RCC 7860 (cell line): Measurements from ENCODE around the gene CLPTM1L.
"Not testable (repeated sequence)": the region's sequence is repeated elsewhere in the genome, so short reads cannot be mapped to it uniquely, and the experiment has no call there.

Experiments
- DNase-seq: peaks from one replicate; pipeline ENCODE4 v3.0.0-alpha.2; 2015; ENCODE audit warnings: low spot score
- FAIRE-seq: peaks from 2 replicates; lab custom pipeline; 2012; peaks lifted over from hg19 to GRCh38; lab: Jason Lieb, UNC

CLPTM1L gene

DNA sequence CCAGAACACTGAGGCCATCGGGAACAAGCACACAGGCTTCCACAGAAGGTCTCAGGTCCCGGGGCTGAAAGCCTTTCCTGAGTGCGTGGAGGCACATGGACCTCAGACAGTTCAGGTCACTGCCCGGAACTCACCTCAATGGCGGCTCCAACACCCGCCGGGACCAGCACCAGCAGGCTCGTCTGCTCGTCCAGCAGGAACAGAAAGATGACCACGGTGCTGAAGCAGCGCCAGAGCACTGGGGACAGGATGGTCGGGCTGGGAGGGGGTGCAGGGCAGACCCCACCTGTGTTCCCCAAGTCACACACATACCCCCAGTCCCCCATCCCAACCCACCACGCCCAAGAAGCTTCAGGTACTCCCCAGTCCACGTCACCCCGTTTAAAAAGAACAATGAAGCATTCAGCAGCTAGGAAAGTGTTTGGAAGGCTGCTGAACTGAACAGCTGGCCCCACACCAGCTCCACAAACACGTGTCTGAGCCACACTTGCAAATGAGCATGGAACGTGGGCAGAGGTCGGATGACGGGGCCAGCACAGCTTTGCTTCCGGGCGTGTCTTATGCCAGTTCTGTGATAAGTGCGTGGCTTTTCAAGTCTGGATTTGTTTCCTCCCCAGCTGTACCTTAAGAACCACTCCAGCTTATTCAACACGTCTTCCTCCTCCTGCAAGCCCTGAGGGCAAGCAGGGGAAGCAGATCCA is 14.6 kb downstream of the CLPTM1L start:
- no peak for DNase-seq
- no peak for FAIRE-seq

DNA sequence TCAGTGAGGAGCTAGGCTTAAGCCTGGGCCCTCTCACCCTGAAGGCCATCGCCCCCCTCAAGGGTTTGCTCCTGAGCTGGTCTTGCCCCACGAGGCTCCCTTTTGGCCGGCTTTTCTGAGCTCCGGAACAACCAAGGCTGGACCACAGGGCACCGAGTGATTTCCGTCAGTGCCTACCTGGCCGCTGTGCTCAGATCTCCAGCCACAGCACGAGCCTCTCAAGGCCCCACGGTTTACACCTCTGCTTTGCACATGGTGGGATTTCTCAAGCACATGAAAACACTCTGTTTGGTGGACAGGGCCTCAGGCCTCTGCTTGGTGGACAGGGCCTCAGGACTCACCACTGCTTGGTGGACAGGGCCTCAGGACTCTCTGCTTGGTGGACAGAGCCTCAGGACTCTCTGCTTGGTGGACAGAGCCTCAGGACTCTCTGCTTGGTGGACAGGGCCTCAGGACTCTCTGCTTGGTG is 15.8 kb downstream of the CLPTM1L start:
- FAIRE-seq (no peak), DNase-seq (no peak)

DNA sequence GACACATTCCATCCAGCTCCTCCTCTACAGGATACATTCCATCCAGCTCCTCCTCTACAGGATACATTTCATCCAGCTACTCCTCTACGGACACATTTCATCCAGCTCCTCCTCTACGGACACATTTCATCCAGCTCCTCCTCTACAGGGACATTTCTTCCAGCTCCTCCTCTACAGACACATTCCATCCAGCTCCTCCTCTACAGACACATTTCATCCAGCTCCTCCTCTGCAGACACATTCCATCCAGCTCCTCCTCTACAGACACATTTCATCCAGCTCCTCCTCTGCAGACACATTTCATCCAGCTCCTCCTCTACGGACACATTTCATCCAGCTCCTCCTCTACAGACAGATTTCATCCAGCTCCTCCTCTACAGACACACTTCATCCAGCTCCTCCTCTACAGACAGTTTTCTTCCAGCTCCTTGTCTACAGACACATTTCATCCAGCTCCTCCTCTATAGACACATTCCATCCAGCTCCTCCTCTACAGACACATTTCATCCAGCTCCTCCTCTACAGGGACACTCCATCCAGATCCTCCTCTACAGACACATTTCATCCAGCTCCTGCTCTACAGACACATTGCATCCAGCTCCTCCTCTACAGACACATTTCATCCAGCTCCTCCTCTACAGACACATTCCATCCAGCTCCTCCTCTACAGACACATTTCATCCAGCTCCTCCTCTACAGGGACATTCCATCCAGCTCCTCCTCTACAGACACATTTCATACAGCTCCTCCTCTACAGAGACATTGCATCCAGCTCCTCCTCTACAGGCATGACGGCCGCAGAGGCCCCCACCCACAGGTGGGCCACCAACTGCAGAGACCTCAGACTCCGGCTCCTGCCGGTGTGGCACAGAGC is 16.4 kb downstream of the CLPTM1L start:
- DNase-seq = peak; percentile 94
- not testable (repeated sequence) for FAIRE-seq

DNA sequence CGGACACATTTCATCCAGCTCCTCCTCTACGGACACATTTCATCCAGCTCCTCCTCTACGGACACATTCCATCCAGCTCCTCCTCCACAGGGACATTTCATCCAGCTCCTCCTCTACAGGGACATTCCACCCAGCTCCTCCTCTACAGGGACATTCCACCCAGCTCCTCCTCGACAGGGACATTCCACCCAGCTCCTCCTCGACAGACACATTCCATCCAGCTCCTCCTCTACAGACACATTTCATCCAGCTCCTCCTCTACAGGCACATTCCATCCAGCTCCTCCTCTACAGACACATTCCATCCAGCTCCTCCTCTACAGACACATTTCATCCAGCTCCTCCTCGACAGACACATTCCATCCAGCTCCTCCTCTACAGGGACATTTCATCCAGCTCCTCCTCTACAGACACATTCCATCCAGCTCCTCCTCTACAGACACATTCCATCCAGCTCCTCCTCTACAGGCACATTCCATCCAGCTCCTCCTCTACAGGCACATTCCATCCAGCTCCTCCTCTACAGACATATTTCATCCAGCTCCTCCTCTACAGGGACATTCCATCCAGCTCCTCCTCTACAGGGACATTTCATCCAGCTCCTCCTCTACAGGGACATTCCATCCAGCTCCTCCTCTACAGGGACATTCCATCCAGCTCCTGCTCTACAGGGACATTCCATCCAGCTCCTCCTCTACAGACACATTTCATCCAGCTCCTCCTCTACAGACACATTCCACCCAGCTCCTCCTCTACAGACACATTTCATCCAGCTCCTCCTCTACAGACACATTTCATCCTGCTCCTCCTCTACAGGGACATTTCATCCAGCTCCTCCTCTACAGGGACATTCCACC is 17.8 kb downstream of the CLPTM1L start:
- peak; percentile 85 for DNase-seq
- peak; percentile 99 for FAIRE-seq

DNA sequence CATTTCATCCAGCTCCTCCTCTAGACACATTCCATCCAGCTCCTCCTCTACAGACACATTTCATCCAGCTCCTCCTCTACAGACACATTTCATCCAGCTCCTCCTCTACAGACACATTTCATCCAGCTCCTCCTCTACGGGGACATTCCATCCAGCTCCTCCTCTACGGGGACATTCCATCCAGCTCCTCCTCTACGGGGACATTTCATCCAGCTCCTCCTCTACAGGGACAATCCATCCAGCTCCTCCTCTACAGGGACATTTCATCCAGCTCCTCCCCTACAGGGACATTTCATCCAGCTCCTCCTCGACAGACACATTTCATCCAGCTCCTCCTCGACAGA is 18.4 kb downstream of the CLPTM1L start:
- not testable (repeated sequence) for DNase-seq, FAIRE-seq

DNA sequence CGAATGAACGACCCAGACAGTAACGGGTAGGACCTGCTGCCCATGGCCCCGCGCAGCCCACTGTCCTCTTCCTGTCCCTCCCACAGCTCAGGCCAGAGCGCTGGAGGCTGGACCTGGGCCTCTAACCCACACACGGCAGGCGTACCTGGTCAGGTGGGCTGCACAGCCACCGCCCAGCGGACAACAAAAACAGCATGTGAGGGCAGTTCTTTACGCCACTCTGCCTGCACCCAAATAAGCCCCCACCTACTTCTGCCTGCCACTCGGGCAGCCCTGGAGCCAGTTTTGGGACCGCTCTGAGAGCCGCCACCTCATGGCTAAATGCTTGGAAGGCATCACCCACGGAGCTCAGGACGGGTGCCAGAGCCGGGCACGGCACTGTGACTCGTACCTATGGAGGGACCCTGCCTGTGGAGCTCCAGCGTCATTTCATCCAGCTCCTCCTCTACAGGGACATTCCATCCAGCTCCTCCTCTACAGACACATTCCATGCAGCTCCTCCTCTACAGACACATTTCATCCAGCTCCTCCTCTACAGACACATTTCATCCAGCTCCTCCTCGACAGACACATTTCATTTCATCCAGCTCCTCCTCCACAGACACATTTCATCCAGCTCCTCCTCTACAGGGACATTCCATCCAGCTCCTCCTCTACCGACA is 18.9 kb downstream of the CLPTM1L start:
- FAIRE-seq (no peak), DNase-seq (peak; percentile 87)

DNA sequence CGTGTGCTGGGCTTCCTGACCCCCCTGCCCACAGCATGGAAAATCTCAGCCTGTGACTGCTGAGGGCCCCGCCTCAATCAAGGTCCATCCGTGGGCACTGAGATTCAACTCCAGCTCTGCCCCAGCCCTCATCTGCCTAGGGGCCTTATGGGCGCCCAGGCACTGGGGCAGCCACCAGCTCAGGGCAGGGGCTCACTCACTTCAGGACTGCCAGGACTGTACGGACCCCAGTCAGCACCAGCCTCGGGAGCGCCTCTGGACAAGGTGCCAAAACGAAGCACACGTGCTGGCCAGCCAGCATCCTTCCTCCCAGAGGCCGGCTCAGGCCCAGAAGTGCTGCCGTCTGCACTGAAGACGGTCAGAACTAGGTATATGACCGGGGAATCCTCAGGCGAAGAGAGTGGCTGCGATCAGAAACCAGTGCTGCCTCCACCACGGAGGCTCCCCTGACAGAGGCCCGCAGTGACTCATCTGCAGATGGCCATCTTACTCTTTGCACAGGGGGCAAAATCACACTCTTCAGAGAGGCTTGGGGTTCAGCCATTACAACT is 19.6 kb downstream of the CLPTM1L start:
- no peak for DNase-seq
- no peak for FAIRE-seq

DNA sequence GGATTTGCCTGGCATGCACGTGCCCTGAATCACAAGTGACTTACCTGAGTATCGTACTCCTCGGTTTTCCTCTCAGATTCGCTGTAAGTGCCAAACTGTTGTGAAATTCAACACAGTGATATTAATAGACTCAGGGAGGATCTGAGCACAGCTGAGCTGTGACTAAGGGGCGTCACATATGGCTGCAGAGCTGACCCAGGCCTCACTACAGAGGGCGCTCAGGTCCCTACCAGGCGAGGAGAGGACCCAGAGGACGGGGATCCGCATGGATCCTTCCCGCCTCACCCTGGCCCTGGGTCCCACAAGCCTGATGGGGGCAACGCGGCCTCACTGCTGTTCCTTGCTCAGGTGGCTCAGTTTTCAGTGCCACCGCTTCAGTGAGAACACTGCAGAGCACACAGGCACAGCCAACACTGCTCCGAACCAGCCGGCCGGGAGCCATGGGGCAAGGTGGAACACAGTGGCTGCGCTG is 20.1 kb downstream of the CLPTM1L start:
- no peak for FAIRE-seq

DNA sequence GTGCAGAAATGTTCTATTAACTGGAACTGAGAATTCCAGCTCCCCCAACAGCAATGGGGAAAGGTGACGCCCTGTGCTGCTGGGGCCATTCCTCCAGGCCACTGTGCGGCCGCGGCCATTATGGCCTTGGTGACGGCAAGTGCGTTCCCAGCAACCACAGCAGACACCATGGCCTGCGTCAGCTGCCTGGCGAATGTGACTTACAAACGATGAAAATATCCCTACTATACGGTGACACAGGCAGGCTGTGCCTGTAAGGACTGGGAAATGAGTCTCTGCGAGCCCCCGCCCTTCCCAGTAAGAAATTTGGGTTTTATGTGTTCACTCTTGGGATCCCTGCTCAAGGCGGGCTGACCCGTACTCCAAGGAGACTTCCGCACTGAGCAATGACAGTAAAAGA is 20.6 kb downstream of the CLPTM1L start:
- FAIRE-seq (no peak), DNase-seq (no peak)

More for the DNA sequence above, 20.1 kb downstream of the CLPTM1L start:
- no peak for DNase-seq

DNA sequence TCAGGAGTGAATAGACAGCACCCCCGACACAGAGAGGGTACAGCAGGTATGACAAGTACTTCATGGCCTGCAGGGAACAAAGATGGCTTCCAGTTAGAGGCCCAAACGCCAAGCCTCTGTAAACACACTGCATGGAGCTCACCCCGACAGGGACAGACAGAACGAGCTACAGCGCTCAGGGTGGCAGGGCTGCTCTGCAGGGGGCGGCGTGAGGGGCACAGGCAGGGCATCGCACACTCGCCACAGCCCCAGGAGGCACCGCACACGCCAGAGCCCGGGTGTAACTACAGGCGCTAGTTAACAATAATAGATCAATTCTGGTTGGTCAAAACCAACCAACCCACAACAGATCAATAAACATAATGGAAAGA is 21.1 kb downstream of the CLPTM1L start:
- no peak for FAIRE-seq
- DNase-seq = no peak

DNA sequence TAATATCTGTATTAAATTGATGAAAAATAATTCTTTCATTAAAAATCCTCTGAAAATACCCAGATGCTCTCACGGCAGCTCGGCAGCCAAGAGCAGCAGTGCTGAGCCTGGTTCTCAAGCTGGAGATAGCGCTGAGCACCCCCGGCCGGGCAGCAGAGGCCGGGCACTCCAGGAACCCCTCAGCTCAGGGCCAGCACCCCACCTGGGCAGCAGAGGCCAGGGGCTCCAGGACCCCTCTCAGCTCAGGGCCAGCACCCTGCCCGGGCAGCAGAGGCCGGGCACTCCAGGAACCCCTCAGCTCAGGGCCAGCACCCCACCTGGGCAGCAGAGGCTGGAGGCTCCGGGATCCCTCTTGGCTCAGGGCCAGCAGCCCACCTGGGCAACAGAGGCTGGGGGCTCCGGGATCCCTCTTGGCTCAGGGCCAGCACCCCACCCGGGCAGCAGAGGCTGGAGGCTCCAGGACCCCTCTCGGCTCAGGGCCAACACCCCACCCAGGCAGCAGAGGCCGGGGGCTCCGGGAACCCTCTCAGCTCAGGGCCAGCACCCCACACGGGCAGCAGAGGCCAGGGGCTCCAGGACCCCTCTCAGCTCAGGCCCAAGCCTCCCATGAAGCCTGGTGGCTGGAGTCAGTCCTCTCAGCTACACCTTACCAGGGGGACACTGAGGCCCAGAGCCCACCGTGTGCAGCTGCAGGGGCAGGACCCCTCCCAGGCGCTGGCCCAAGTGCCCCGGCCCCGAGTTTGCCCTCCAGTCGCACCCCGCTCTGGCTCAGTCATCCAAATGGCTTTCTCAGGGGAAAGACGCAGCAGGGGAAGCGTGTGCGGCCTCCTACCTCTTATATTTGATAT is 21.7 kb downstream of the CLPTM1L start:
- DNase-seq (no peak), FAIRE-seq (no peak)

DNA sequence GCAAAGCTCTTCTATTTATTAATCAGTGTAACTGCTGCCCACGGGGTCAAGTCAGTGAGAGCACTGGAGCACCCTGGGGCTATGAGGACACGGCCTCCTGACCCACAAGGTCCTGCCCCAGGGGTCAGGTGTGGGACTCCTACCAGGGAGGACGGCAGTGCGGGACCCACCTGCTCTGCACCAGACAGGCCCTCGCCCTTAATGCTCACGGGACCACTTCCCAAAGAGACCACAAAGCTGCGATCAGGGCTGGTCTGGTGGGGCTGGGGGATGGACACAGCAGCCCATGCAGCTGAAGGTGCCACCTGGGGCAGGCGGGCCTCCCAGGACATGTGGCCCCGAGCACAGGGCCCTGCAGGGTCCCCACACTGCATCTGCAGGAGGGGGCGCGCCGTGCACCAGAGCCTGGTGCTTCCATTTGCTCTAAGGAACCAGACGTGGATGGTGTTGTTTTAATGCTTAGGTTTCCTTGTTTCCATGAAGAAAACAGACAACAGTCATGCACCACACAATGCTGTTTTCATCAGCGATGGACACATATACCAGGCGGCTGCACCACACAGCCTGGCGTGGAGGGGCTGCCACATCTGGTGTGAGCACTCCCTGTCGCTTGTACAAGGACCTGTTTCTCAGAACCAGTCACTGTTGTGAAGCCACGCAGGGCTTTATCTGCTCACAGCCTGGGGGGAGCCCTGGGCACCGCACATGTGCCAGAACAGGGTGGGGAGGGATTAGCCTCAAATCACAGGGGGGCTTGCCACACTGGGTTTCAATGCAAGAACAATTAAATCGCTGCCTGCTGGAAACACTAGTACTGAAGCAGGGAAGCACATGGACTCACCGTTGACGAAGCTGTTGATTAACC is 22.6 kb downstream of the CLPTM1L start:
- no peak for FAIRE-seq

DNA sequence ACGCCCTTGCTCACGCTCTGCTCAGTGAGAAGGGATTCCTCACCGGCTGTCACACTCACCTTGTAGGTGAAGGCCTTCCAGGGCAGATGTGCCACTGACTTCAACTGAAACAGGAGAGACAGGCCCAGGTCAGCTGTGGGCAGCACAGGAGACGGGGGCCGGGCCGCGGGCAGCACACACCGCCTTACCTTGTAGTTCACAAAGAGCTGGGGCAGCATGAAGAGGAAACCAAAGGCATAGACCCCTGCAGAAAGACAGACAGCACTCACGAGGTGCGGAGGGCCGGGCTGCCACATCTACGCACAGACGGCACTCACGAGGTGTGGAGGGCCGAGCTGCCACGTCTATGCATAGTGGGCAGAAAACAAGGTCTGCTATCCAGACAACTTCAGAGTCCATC is 23.3 kb downstream of the CLPTM1L start:
- FAIRE-seq (no peak), DNase-seq (no peak)

More for the DNA sequence above, 22.6 kb downstream of the CLPTM1L start:
- no peak for DNase-seq

DNA sequence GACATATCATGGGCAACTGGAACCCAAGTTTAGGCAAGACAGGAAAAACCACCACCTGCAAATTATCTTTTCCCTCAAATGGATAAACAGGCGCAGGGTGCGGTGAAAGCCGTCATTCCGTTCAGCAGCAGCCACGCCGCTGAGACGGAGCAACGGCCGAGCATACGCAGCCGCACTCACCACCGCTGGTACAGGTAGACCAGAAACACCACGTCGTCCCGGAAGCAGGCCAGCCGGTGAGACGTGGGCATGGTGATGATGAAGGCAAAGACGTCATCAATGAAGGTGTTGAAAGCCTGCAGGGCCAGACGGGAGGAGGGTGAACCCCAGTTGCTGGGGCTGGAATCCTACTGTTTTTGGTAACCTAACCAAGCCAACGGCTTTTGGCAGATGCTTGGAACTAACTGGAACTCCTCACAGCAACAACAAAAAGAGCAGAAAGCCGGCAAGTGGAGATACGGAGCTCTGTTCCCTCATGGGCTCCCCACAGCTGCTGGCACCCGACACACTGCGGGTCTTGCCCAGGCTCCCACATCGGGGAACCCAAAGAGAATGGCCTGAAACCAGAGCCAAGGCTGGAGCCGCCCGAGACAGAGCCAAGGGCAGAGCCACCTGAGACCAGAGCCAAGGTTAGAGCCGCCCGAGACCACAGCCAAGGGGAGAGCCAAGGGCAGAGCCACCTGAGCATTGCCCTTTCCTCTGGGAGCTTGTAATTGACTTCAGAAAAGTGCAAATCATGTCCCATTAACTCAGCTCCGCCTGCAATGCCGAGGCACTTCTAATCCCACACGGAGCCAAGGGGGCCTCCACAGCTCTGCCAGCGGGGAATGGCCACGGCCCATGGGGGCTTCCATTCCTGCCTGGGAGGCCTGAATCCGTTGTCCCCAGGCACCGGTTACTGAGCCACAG is 24.2 kb downstream of the CLPTM1L start:
- FAIRE-seq = no peak
- no peak for DNase-seq

DNA sequence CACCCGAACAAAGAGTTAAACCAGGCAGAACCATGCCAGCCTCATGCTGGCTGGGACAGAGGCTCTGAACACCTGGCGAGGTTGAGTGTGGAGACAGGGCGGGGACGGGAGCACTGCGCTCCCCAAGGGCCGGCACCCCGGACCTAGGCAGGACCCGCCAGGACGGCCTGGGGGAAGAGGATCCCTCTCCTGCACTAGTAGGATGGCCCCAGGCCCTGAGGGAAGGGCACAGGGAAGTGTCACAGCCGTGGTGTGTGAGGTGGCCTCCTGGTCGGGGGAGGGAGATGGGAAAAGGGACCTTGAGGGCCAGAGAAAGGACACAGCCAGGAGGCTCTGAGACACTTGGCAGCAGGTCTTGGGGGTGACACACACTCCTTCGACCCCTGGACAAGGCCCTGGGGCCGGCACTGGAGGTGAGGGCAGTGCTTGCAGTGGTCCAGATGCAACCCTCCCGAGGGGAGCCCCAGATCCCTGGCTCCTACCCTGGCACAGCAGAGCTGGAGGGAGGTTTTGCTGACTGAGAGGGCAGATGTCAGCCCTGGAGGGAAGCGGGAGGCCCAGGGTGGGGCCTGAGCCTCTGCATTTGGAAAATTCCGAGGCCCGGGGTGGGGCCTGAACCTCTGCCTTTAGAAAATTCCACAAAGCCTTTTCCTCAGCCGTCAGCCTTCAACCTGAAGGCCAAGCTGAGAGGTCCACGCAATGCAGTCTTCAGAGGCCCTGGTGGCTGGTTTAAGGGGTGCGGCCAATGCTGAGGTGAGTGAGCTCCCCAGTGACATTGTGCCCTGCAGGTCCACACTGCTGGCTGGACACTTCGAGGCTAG is 25.3 kb downstream of the CLPTM1L start:
- DNase-seq (no peak), FAIRE-seq (no peak)

DNA sequence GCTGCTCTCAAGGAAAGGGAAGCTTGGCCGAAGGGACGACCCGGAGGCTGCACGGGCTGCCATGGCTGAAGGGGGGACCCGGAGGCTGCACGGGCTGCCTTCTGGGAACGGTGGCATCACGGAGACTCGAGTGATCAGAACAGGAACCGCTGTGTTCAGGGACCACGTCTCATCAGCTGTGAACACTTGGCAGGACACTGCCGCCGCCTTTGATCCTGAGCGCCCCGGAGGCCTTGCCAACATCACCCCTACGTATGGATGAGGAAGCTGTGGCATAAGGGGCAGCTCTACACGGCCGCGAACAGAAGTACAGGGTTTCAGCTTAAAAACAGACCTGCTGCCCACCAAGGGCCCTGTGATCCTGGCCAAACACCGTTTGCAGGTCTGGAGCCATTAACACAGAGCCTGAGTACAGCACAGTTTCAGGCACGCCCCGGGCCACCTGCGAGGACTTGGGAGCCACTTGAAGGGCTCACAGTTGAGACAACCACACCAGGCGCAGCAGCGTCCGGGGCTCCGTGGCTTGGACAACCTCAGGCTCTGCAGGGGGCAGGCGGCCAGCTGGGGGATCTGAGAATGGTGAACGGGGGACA is 26.1 kb downstream of the CLPTM1L start:
- FAIRE-seq (no peak), DNase-seq (no peak)
